Muscle layer of colon (tissue), 2 donors: ENCODE measurements around the gene NEK11.
"Not testable (repeated sequence)": the region's sequence is repeated elsewhere in the genome, so short reads cannot be mapped to it uniquely, and the experiment has no call there.

Experiments
- H3K27ac ChIP-seq: one replicate; pipeline ENCODE4 v1.7.0; 2013; ENCODE audit warnings: low read depth, mild to moderate bottlenecking, low read length, moderate library complexity
- H3K27me3 ChIP-seq, 2 donors: one replicate each; pipeline ENCODE4 v1.7.0; 2013; ENCODE audit warnings: low read length in 2 of 2, mild to moderate bottlenecking in 2 of 2; ENCODE audit not compliant: insufficient read depth in 2 of 2, control insufficient read depth in 1 of 2
- H3K36me3 ChIP-seq: one replicate; pipeline ENCODE4 v1.7.0; 2013; ENCODE audit warnings: mild to moderate bottlenecking, low read length; ENCODE audit not compliant: insufficient read depth
- H3K4me1 ChIP-seq: one replicate; pipeline ENCODE4 v1.7.0; 2013; ENCODE audit warnings: mild to moderate bottlenecking, low read length; ENCODE audit not compliant: insufficient read depth
- H3K4me3 ChIP-seq, 2 donors: one replicate each; pipeline ENCODE4 v1.7.0; 2013; ENCODE audit warnings: low read length in 2 of 2, low read depth in 1 of 2, mild to moderate bottlenecking in 1 of 2, moderate library complexity in 1 of 2
- H3K9ac ChIP-seq: one replicate; pipeline ENCODE4 v1.7.0; 2013; ENCODE audit warnings: low read length
- H3K9me3 ChIP-seq: one replicate; pipeline ENCODE4 v1.7.0; 2013; ENCODE audit warnings: mild to moderate bottlenecking, low read length
- donor health status: abdominal sarcoma.
- donor health status: Adenocarcinoma of cecum.

Gene NEK11

GRCh38 chr3:131042271-131042985, 15.8 kb downstream of the NEK11 start:
- not testable (repeated sequence) for H3K36me3 ChIP-seq, H3K4me3 ChIP-seq, H3K27me3 ChIP-seq, H3K9ac ChIP-seq, H3K27ac ChIP-seq, H3K4me1 ChIP-seq, H3K9me3 ChIP-seq

GRCh38 chr3:131047582-131047981, 20.9 kb downstream of the NEK11 start:
- Histone ChIP-seq H3K4me1 (no peaks in the 10 kb centered on the region), H3K9me3 (no peaks in the 10 kb centered on the region), H3K27me3 (no peaks in the 10 kb centered on the region), H3K4me3 (no peak overlapping the region), H3K27ac (no peak overlapping the region), H3K9ac (no peak overlapping the region), H3K36me3 (no peaks in the 10 kb centered on the region)

DNA sequence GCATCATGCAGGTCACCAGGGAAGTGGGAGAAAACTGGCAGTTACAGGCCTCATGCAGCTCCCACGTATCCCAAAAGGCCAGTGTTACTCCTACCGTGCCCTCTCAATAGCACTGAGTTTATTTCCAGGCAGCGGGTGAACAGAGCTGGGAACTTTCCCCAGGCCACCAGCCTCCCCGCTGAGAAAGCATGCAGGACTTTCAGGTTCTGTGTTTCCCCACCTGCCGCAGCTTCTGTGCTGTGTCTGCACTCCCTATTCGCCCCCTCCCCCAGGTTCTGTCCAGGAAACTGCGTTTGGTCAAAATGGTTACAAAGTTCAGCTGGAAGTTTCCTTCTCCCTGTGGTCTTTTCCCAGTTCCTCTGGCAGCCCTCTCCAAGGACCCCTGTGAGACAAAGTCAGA, 21.4 kb downstream of the NEK11 start:
- no peaks in the 10 kb centered on the region for H3K4me1 ChIP-seq
- no peak overlapping the region for H3K27ac ChIP-seq
- no peaks in the 10 kb centered on the region for H3K9me3 ChIP-seq
- no peak overlapping the region for H3K9ac ChIP-seq
- H3K27me3 ChIP-seq: no peaks in the 10 kb centered on the region
- no peak overlapping the region for H3K4me3 ChIP-seq
- H3K36me3 ChIP-seq: no peaks in the 10 kb centered on the region

DNA sequence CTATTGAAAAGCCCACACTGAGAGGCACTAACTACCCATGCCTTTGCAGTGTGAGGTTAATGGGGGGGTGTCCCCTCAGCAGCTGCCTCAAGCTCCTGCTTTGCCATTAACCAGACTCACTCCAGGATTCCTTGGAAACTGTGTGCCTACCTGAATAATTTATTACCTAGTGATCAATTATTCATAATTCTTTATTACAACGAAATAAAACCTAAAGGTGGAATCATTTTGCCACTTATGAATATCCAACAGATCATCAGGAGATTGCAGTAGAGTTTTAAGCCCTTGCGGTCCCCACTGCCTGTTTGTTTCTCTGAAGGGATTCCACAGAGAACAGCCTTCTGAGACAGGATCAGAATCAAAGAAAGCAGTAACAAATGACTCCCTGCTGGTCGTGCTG, 23.3 kb downstream of the NEK11 start:
- no peak overlapping the region for H3K9ac ChIP-seq
- H3K27me3 ChIP-seq: no peaks in the 10 kb centered on the region
- H3K4me1 ChIP-seq: no peaks in the 10 kb centered on the region
- H3K4me3 ChIP-seq: no peak overlapping the region
- no peak overlapping the region for H3K27ac ChIP-seq
- no peaks in the 10 kb centered on the region for H3K36me3 ChIP-seq
- no peaks in the 10 kb centered on the region for H3K9me3 ChIP-seq

GRCh38 chr3:131053043-131053859, 26.6 kb downstream of the NEK11 start:
- Histone ChIP-seq H3K27ac (no peak overlapping the region), H3K27me3 (no peaks in the 10 kb centered on the region), H3K36me3 (no peaks in the 10 kb centered on the region), H3K9ac (no peak overlapping the region), H3K4me1 (no peaks in the 10 kb centered on the region), H3K4me3 (no peak overlapping the region), H3K9me3 (no peaks in the 10 kb centered on the region)

- no peak overlapping the region for H3K9ac ChIP-seq
- no peaks in the 10 kb centered on the region for H3K27me3 ChIP-seq
- H3K27ac ChIP-seq: no peak overlapping the region
- no peaks in the 10 kb centered on the region for H3K36me3 ChIP-seq
- no peaks in the 10 kb centered on the region for H3K4me1 ChIP-seq
- no peaks in the 10 kb centered on the region for H3K9me3 ChIP-seq
- no peak overlapping the region for H3K4me3 ChIP-seq
These were observed 41.3 kb downstream of the NEK11 start for GRCh38 chr3:131067983-131068382.

GRCh38 chr3:131072099-131072559, 45.5 kb downstream of the NEK11 start:
- no peak overlapping the region for H3K27ac ChIP-seq
- no peaks in the 10 kb centered on the region for H3K9me3 ChIP-seq

GRCh38 chr3:131072845-131073244, 46.2 kb downstream of the NEK11 start:
- H3K4me3 ChIP-seq: no peak overlapping the region

More at GRCh38 chr3:131072099-131072559, 45.5 kb downstream of the NEK11 start:
- Histone ChIP-seq H3K9ac (no peak overlapping the region), H3K36me3 (no peaks in the 10 kb centered on the region), H3K4me3 (no peak overlapping the region), H3K27me3 (no peaks in the 10 kb centered on the region), H3K4me1 (no peaks in the 10 kb centered on the region)

GRCh38 chr3:131075632-131076328, 49.1 kb downstream of the NEK11 start:
- no peaks in the 10 kb centered on the region for H3K36me3 ChIP-seq
- H3K9ac ChIP-seq: no peak overlapping the region
- H3K27me3 ChIP-seq: no peaks in the 10 kb centered on the region
- H3K4me3 ChIP-seq: no peak overlapping the region
- no peak overlapping the region for H3K27ac ChIP-seq
- H3K9me3 ChIP-seq: no peaks in the 10 kb centered on the region
- H3K4me1 ChIP-seq: no peaks in the 10 kb centered on the region

More at GRCh38 chr3:131072845-131073244, 46.2 kb downstream of the NEK11 start:
- Histone ChIP-seq H3K27ac (no peak overlapping the region), H3K9ac (no peak overlapping the region), H3K4me1 (no peaks in the 10 kb centered on the region), H3K36me3 (no peaks in the 10 kb centered on the region), H3K27me3 (no peaks in the 10 kb centered on the region), H3K9me3 (no peaks in the 10 kb centered on the region)

GRCh38 chr3:131077904-131078303, 51.2 kb downstream of the NEK11 start:
- no peaks in the 10 kb centered on the region for H3K27me3 ChIP-seq
- H3K27ac ChIP-seq: no peak overlapping the region
- no peaks in the 10 kb centered on the region for H3K36me3 ChIP-seq
- H3K4me3 ChIP-seq: no peak overlapping the region
- H3K9me3 ChIP-seq: no peaks in the 10 kb centered on the region
- no peaks in the 10 kb centered on the region for H3K4me1 ChIP-seq
- H3K9ac ChIP-seq: no peak overlapping the region

DNA sequence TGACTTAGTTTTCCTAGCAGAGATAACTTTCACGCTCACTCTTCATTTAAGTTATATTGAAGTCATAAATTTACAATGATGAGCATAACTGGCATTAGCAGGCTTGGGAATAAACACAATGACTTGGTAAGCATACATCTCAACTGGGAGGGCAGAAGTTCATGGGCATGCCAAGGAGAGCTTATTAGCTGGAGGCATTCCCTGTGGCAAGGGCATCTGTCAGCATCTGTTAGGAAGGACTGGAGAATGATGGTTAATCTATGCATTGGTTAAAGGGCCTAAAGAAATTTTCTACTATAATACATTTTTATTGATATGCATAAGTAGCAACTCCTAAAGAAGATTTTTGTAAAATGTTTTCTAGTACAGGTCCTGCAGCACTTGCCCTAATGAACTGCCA, 52.4 kb downstream of the NEK11 start:
- Histone ChIP-seq H3K36me3 (no peaks in the 10 kb centered on the region), H3K27ac (no peak overlapping the region), H3K4me3 (no peak overlapping the region), H3K9me3 (no peaks in the 10 kb centered on the region), H3K4me1 (no peaks in the 10 kb centered on the region), H3K9ac (no peak overlapping the region), H3K27me3 (no peaks in the 10 kb centered on the region)
